Stimulated activated CD4-positive, alpha-beta T cell treated with anti-CD3 and anti-CD28 coated beads, TNF-alpha, amount 100 ng/mL, for 1 hour (primary cell): Measurements from ENCODE around the gene EXOC8.
"Not testable (repeated sequence)": the region's sequence is repeated elsewhere in the genome, so short reads cannot be mapped to it uniquely, and the experiment has no call there.

Experiments
- DNase-seq, 3 donors: peaks; one replicate each; pipeline ENCODE4 v3.0.0-alpha.2; 2020; ENCODE audit warnings: low read depth in 3 of 3, low spot score in 1 of 3

EXOC8 gene

GRCh38 chr1:231353086-231353485, 15.4 kb upstream of the EXOC8 start:
- no peak for DNase-seq

GRCh38 chr1:231351816-231352215, 14.2 kb upstream of the EXOC8 start:
- no peak for DNase-seq

GRCh38 chr1:231348856-231349255, 11.2 kb upstream of the EXOC8 start:
- not testable (repeated sequence) for DNase-seq

- DNase-seq: no peak
Measured at GRCh38 chr1:231348442-231348841, 10.8 kb upstream of the EXOC8 start.

GRCh38 chr1:231347961-231348360, 10.3 kb upstream of the EXOC8 start:
- DNase-seq: no peak

GRCh38 chr1:231340328-231341013, 2.8 kb upstream of the EXOC8 start:
- DNase-seq: no peak

GRCh38 chr1:231338270-231339128, 847 bp upstream of the EXOC8 start, which contains the start of gene SPRTN:
TSS of gene SPRTN (plus strand) at chr1:231338293. CDS start at chr1:231338384, 91 bp downstream.
- DNase-seq: no peak

- DNase-seq: peak in 1 of 3 donors; percentile 16
Measured at GRCh38 chr1:231337043-231337471, 595 bp downstream of the EXOC8 start.

GRCh38 chr1:231335663-231336602, 1.7 kb downstream of the EXOC8 start:
- no peak for DNase-seq

GRCh38 chr1:231334952-231335351, 2.7 kb downstream of the EXOC8 start:
- no peak for DNase-seq

GRCh38 chr1:231334079-231334666, 3.5 kb downstream of the EXOC8 start:
- DNase-seq: no peak

- no peak for DNase-seq
Measured at GRCh38 chr1:231332761-231333160, 4.9 kb downstream of the EXOC8 start.

GRCh38 chr1:231329483-231329882, 8.2 kb downstream of the EXOC8 start:
- no peak for DNase-seq

- DNase-seq: no peak
Measured at GRCh38 chr1:231327617-231328016, 10.0 kb downstream of the EXOC8 start.

- no peak for DNase-seq
Measured at GRCh38 chr1:231326248-231326647, 11.4 kb downstream of the EXOC8 start.

GRCh38 chr1:231324660-231325059, 13.0 kb downstream of the EXOC8 start:
- DNase-seq: no peak

GRCh38 chr1:231322880-231323530, 14.6 kb downstream of the EXOC8 start:
- no peak for DNase-seq

GRCh38 chr1:231319080-231319479, 18.6 kb downstream of the EXOC8 start:
- DNase-seq: no peak

GRCh38 chr1:231318568-231318967, 19.1 kb downstream of the EXOC8 start:
- no peak for DNase-seq

GRCh38 chr1:231318015-231318355, 19.7 kb downstream of the EXOC8 start:
- no peak for DNase-seq
